OCI-LY3 (cell line): ENCODE data around the gene PHC1.

Source experiments
- EZH2phosphoT487 ChIP-seq: fragments of 200-600 bp; shearing (Covaris generic); IDR thresholded peaks from 2 replicates; pipeline ENCODE4 v1.6.1; 2018; ENCODE audit warnings: antibody characterized with exemption, mixed run types, low read depth
- TF ChIP-seq, protein P1 (sequence below): fragments of 200-600, 300-600 bp; sonication (generic); IDR thresholded peaks from 2 replicates; pipeline ENCODE4 v1.5.1; 2014; ENCODE audit warnings: antibody characterized with exemption, low read length, low read depth

DNA sequence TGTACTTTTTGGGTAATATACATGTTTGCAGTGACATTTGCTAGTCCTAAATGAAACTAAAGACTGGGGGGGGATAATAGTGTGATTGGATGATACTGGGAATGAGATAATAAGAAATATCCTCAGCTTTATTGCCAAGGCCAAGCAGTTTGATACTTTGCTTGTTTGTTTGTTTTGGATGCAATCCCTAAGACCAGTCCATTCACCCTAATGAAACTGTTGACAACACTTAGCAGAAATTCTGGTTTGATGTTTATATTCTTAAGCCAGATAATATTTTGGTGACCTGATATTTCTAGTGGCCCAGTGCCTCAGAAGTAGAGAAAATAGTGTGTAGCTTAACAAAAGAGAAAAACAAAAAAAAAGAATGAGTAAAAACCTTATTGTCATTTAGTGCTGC, 1.8 kb downstream of the PHC1 start:
- TF ChIP-seq, protein P1, sequence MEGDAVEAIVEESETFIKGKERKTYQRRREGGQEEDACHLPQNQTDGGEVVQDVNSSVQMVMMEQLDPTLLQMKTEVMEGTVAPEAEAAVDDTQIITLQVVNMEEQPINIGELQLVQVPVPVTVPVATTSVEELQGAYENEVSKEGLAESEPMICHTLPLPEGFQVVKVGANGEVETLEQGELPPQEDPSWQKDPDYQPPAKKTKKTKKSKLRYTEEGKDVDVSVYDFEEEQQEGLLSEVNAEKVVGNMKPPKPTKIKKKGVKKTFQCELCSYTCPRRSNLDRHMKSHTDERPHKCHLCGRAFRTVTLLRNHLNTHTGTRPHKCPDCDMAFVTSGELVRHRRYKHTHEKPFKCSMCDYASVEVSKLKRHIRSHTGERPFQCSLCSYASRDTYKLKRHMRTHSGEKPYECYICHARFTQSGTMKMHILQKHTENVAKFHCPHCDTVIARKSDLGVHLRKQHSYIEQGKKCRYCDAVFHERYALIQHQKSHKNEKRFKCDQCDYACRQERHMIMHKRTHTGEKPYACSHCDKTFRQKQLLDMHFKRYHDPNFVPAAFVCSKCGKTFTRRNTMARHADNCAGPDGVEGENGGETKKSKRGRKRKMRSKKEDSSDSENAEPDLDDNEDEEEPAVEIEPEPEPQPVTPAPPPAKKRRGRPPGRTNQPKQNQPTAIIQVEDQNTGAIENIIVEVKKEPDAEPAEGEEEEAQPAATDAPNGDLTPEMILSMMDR = no peak
- no peak for TF ChIP-seq EZH2phosphoT487
